GM18867 (cell line): ENCODE measurements around the gene DPYD.

Source experiments
- ATAC-seq: cut with Tn5 transposase; IDR thresholded peaks from one replicate; pipeline ENCODE4 v1.9.1; 2021; ENCODE audit warnings: mild to moderate bottlenecking, moderate library complexity; ENCODE audit not compliant: unreplicated experiment

The DPYD gene

GRCh38 chr1:97726386-97726785 lies 194.4 kb downstream of the DPYD start:
- ATAC-seq, result no peak

- no peak for ATAC-seq
Measured at GRCh38 chr1:97721221-97721620, 199.6 kb downstream of the DPYD start.

- no peak for ATAC-seq
Measured at GRCh38 chr1:97712980-97713379, 207.9 kb downstream of the DPYD start.

- ATAC-seq, result no peak
Measured at GRCh38 chr1:97711858-97712257, 209.0 kb downstream of the DPYD start.

- no peak for ATAC-seq
Measured at GRCh38 chr1:97693601-97694000, 227.2 kb downstream of the DPYD start.

GRCh38 chr1:97691325-97691724 lies 229.5 kb downstream of the DPYD start:
- no peak for ATAC-seq

- no peak for ATAC-seq
Measured at GRCh38 chr1:97685360-97685759, 235.5 kb downstream of the DPYD start.

- ATAC-seq, result no peak
Measured at GRCh38 chr1:97680894-97681293, 239.9 kb downstream of the DPYD start.

- no peak for ATAC-seq
Measured at GRCh38 chr1:97680470-97680869, 240.4 kb downstream of the DPYD start.

GRCh38 chr1:97677702-97678101 lies 243.1 kb downstream of the DPYD start:
- ATAC-seq, result no peak

- no peak for ATAC-seq
Measured at GRCh38 chr1:97674517-97674916, 246.3 kb downstream of the DPYD start.

GRCh38 chr1:97668945-97669344 lies 251.9 kb downstream of the DPYD start:
- ATAC-seq, result no peak

- no peak for ATAC-seq
Measured at GRCh38 chr1:97660431-97661105, 260.3 kb downstream of the DPYD start.

GRCh38 chr1:97654876-97655585 lies 265.8 kb downstream of the DPYD start:
- no peak for ATAC-seq

GRCh38 chr1:97651250-97651649 lies 269.6 kb downstream of the DPYD start:
- ATAC-seq, result no peak

- no peak for ATAC-seq
Measured at GRCh38 chr1:97649591-97649990, 271.2 kb downstream of the DPYD start.

- no peak for ATAC-seq
Measured at GRCh38 chr1:97647776-97648175, 273.1 kb downstream of the DPYD start.

- no peak for ATAC-seq
Measured at GRCh38 chr1:97646071-97646470, 274.8 kb downstream of the DPYD start.

GRCh38 chr1:97640677-97641076 lies 280.2 kb downstream of the DPYD start:
- no peak for ATAC-seq

GRCh38 chr1:97636941-97637340 lies 283.9 kb downstream of the DPYD start:
- no peak for ATAC-seq

- ATAC-seq, result no peak
Measured at GRCh38 chr1:97634758-97635157, 286.1 kb downstream of the DPYD start.

- ATAC-seq, result no peak
Measured at GRCh38 chr1:97632776-97633175, 288.1 kb downstream of the DPYD start.

- no peak for ATAC-seq
Measured at GRCh38 chr1:97632075-97632474, 288.8 kb downstream of the DPYD start.
